ENCODE results near the gene TACR3. TPM values are rescaled to one million over a fixed set of nuclear protein-coding genes. Genes with fewer than 3 reads are reported as not detected.

TACR3 gene
- polyA plus RNA-seq, 3 donors, result not detected

DNA sequence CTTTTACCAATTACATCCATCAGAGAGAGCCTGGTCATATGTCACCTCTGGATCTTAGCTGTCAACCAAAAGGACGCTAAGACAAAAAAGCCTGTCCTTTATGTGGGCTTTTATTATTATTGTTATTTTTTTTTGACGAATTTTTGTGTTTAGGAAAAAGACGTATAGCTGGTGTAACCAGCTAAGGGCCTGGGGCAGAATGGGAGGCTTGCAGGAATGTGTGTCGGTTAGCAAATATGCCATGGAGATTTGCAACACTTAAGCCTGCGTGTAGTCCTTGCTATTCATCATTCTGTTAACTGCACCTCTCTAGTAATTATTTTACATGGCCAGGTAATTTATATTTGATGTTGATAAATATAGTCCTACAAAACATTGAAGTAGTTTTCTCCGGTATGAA, 93.5 kb downstream of the TACR3 start:
- H3K4me1 Mint-ChIP-seq, result no peaks in the 10 kb centered on the region
- DNase-seq, result no peak
- Histone ChIP-seq H3K9me3 (replicated peaks in 1 of 2; ENCODE audit: control insufficient read depth in 1 of 2, insufficient read depth in 1 of 2, low read length in 2 of 2) (peaks cover 6 to 12% of the 10 kb centered on the region in 2 donors), H2AFZ (ENCODE audit: insufficient read depth, low read depth, low read length, poor library complexity, severe bottlenecking) (no peak overlapping the region), H3K4me1 (ENCODE audit: control insufficient read depth in 1 of 2, insufficient read depth in 2 of 2, low read length in 2 of 2) (no peaks in the 10 kb centered on the region), H3K36me3 (replicated peaks in 1 of 2; ENCODE audit: control insufficient read depth in 1 of 2, insufficient read depth in 2 of 2, low read length in 2 of 2) (no peaks in the 10 kb centered on the region), H3K79me2 (ENCODE audit: insufficient read depth, low read length) (no peaks in the 10 kb centered on the region), H3K9ac (ENCODE audit: insufficient read depth, low read length, poor library complexity, severe bottlenecking) (no peak overlapping the region), H3K4me3 (replicated peaks in 1 of 3; ENCODE audit: low read depth in 2 of 3, low read length in 3 of 3) (no peak overlapping the region), H3K27me3 (ENCODE audit: control insufficient read depth in 2 of 2, insufficient read depth in 2 of 2, low read length in 2 of 2) (no peaks in the 10 kb centered on the region), H4K20me1 (ENCODE audit: insufficient read depth, low read length) (no peaks in the 10 kb centered on the region), H3K4me2 (replicated peaks; ENCODE audit: extremely low read depth, low read length, poor library complexity, severe bottlenecking) (no peak overlapping the region), H3K27ac (ENCODE audit: low read depth in 1 of 2, low read length in 2 of 2) (no peak overlapping the region)
- no peak overlapping the region for H3K27ac Mint-ChIP-seq
- intact Hi-C loops (cut with micrococcal nuclease), result no loop called here
- no peaks in the 10 kb centered on the region for H3K36me3 Mint-ChIP-seq
- 70% methylated on average over 2 of the region's 6 CpGs for WGBS (ENCODE audit: insufficient coverage)
- H3K9me3 Mint-ChIP-seq, result peaks cover 0 to 13% (median 8%) of the 10 kb centered on the region in 7 donors
- peaks cover 0 to 1% (median 0%) of the 10 kb centered on the region in 3 donors for H3K27me3 Mint-ChIP-seq (ENCODE audit: low read depth in 3 of 3)
- TF ChIP-seq, protein P1, sequence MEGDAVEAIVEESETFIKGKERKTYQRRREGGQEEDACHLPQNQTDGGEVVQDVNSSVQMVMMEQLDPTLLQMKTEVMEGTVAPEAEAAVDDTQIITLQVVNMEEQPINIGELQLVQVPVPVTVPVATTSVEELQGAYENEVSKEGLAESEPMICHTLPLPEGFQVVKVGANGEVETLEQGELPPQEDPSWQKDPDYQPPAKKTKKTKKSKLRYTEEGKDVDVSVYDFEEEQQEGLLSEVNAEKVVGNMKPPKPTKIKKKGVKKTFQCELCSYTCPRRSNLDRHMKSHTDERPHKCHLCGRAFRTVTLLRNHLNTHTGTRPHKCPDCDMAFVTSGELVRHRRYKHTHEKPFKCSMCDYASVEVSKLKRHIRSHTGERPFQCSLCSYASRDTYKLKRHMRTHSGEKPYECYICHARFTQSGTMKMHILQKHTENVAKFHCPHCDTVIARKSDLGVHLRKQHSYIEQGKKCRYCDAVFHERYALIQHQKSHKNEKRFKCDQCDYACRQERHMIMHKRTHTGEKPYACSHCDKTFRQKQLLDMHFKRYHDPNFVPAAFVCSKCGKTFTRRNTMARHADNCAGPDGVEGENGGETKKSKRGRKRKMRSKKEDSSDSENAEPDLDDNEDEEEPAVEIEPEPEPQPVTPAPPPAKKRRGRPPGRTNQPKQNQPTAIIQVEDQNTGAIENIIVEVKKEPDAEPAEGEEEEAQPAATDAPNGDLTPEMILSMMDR (IDR thresholded peaks at IDR 0.05), result no peak
- H3K4me3 Mint-ChIP-seq, result no peak overlapping the region

DNA sequence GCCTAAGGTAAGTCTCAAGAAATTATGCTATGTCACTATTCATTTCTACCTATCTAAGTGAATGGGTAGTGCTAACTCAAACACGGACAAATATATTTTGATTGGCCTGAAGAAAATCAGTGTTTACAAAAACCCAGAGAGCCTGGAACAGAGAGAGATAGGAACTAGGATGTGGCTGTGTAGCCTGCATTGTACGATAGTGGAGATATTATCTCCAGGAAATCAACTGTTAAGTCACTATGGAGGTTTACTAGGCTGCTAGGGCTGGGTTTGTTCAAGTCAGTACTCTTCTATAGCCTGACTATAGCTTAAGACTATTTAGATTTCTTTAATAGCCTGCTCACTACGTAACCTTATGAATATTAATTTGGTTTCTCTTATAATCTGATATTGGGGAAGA, 127.9 kb downstream of the TACR3 start:
- Mint-ChIP-seq H3K27ac (no peak overlapping the region), H3K4me3 (no peak overlapping the region), H3K9me3 (peaks cover 0 to 8% (median 2%) of the 10 kb centered on the region in 7 donors), H3K36me3 (no peaks in the 10 kb centered on the region), H3K4me1 (no peaks in the 10 kb centered on the region), H3K27me3 (ENCODE audit: low read depth in 3 of 3) (no peaks in the 10 kb centered on the region)
- no peaks in the 10 kb centered on the region for H3K4me1 ChIP-seq (ENCODE audit: control insufficient read depth in 1 of 2, insufficient read depth in 2 of 2, low read length in 2 of 2)
- no peak overlapping the region for H3K9ac ChIP-seq (ENCODE audit: insufficient read depth, low read length, poor library complexity, severe bottlenecking)
- no peaks in the 10 kb centered on the region for H3K36me3 ChIP-seq (replicated peaks in 1 of 2; ENCODE audit: control insufficient read depth in 1 of 2, insufficient read depth in 2 of 2, low read length in 2 of 2)
- H3K27me3 ChIP-seq (ENCODE audit: control insufficient read depth in 2 of 2, insufficient read depth in 2 of 2, low read length in 2 of 2), result no peaks in the 10 kb centered on the region
- H3K27ac ChIP-seq (ENCODE audit: low read depth in 1 of 2, low read length in 2 of 2), result no peak overlapping the region
- intact Hi-C loops (cut with micrococcal nuclease), result no loop called here
- WGBS (ENCODE audit: insufficient coverage), result 0% methylated on average over 1 of the region's 3 CpGs
- H3K4me3 ChIP-seq (replicated peaks in 1 of 3; ENCODE audit: low read depth in 2 of 3, low read length in 3 of 3), result no peak overlapping the region
- H2AFZ ChIP-seq (ENCODE audit: insufficient read depth, low read depth, low read length, poor library complexity, severe bottlenecking), result no peak overlapping the region
- peaks cover 3% of the 10 kb centered on the region in 2 donors for H3K9me3 ChIP-seq (replicated peaks in 1 of 2; ENCODE audit: control insufficient read depth in 1 of 2, insufficient read depth in 1 of 2, low read length in 2 of 2)
- H4K20me1 ChIP-seq (ENCODE audit: insufficient read depth, low read length), result no peaks in the 10 kb centered on the region
- no peak for DNase-seq
- no peaks in the 10 kb centered on the region for H3K79me2 ChIP-seq (ENCODE audit: insufficient read depth, low read length)
- H3K4me2 ChIP-seq (replicated peaks; ENCODE audit: extremely low read depth, low read length, poor library complexity, severe bottlenecking), result no peak overlapping the region
- TF ChIP-seq, protein P1 (IDR thresholded peaks at IDR 0.05), result no peak

Data from CD14-positive monocyte (primary cell).